ENCODE data around the gene MGAT4B. TPM values are rescaled to one million over a fixed set of nuclear protein-coding genes. Genes with fewer than 3 reads are reported as not detected.

The MGAT4B gene
- total and polyA plus RNA-seq, 3 donors from 2014 or later: 67.9 to 152 (median 149) TPM

DNA sequence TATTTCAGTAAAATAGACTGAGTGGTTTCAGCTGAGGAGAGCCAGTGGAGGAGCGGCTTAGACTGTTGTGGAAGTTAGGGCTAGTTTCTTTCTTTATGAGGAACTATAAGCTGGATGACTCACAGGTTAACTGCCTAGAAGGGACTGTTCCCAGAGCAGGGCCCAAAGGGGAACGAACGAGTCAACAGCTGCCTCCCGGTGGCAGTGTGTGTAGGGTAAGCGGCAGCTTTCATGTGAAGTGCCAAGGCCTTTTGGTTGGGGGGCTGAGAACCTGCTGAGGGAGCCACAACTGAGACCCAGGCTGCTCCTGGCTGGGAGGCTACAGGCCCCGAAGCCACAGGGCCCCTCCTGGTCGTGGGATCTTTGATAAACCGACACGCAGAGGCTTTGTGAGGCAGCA lies 21.0 kb upstream of the MGAT4B start:
- TF ChIP-seq, protein P1, sequence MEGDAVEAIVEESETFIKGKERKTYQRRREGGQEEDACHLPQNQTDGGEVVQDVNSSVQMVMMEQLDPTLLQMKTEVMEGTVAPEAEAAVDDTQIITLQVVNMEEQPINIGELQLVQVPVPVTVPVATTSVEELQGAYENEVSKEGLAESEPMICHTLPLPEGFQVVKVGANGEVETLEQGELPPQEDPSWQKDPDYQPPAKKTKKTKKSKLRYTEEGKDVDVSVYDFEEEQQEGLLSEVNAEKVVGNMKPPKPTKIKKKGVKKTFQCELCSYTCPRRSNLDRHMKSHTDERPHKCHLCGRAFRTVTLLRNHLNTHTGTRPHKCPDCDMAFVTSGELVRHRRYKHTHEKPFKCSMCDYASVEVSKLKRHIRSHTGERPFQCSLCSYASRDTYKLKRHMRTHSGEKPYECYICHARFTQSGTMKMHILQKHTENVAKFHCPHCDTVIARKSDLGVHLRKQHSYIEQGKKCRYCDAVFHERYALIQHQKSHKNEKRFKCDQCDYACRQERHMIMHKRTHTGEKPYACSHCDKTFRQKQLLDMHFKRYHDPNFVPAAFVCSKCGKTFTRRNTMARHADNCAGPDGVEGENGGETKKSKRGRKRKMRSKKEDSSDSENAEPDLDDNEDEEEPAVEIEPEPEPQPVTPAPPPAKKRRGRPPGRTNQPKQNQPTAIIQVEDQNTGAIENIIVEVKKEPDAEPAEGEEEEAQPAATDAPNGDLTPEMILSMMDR (IDR thresholded peaks at IDR 0.05): no peak
- no peak for TF ChIP-seq POLR2A (IDR thresholded peaks at IDR 0.05)
- Histone ChIP-seq H3K4me1 (peaks cover 36% of the 10 kb centered on the region), H3K27ac (no peak overlapping the region), H3K9me3 (no peaks in the 10 kb centered on the region), H3K4me3 (no peak overlapping the region), H3K27me3 (no peaks in the 10 kb centered on the region), H3K36me3 (ENCODE audit: low read depth, missing control alignments) (no peaks in the 10 kb centered on the region)
- no peak for DNase-seq
- intact Hi-C loops (cut with DNase I; ENCODE audit: low total_unique reads): no loop called here
- WGBS, 2 donors: 54 to 59% methylated on average over 9 of the region's 9 CpGs

DNA sequence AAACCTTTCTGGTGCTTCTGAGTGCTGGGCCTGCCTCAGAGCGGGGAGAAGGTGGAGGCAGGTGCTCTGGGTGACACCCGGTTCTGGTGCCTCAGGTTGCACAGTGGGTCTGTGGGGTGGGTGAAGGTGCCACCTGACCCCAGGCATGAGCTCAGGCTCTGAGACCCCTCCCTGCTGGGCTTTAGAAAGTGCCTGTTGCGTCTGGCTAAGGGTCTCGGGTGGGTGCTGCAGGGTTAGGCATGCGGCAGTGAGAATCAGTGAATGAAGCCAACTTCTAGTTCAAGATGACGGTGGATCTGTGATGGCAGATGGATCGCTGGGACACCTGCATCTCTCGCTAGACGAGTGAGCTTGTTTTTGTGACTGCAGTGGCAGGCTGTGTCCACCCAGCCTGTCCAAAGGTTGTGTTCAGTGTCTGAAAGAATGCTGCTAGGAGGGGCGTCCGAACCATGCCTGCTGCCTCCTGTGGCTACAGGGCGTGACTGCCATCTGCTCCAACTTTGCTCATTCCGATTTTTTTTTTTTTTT lies 19.1 kb upstream of the MGAT4B start:
- peaks cover 35% of the 10 kb centered on the region for H3K4me1 ChIP-seq
- DNase-seq: no peak

DNA sequence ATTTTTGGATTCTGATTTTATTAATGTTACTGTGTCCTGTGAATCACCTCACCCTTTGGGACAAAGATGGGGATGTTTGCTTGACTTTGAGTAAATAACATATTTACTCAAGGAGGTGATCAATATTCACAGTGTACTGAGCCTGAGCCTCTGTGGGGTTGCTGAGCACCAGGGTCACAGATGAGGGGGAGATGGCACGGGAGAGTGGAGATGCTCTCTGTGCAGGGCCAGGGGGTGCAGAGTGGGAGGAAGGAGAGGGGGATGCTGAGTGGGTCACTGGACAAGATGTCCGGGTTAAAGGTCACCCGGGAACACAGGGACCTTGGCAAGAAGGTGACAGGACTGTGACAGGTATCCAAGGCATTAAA lies 18.1 kb upstream of the MGAT4B start:
- no peak for DNase-seq
- no peak for TF ChIP-seq POLR2A (IDR thresholded peaks at IDR 0.05)
- TF ChIP-seq, protein P1 (IDR thresholded peaks at IDR 0.05): no peak
- no peaks in the 10 kb centered on the region for H3K27me3 ChIP-seq
- H3K4me3 ChIP-seq: no peak overlapping the region
- no peaks in the 10 kb centered on the region for H3K36me3 ChIP-seq (ENCODE audit: low read depth, missing control alignments)
- intact Hi-C loops (cut with DNase I; ENCODE audit: low total_unique reads): no loop called here
- H3K9me3 ChIP-seq: no peaks in the 10 kb centered on the region
- 70 to 88% methylated on average over 3 of the region's 3 CpGs for WGBS, 2 donors
- no peak overlapping the region for H3K27ac ChIP-seq
- peaks cover 42% of the 10 kb centered on the region for H3K4me1 ChIP-seq

More for the DNA sequence above, 19.1 kb upstream of the MGAT4B start:
- intact Hi-C loops (cut with DNase I; ENCODE audit: low total_unique reads): no loop called here
- Histone ChIP-seq H3K27me3 (no peaks in the 10 kb centered on the region), H3K27ac (no peak overlapping the region), H3K4me3 (no peak overlapping the region), H3K36me3 (ENCODE audit: low read depth, missing control alignments) (no peaks in the 10 kb centered on the region), H3K9me3 (no peaks in the 10 kb centered on the region)
- TF ChIP-seq, protein P1 (IDR thresholded peaks at IDR 0.05): no peak
- TF ChIP-seq POLR2A (IDR thresholded peaks at IDR 0.05): no peak
- WGBS, 2 donors: 76 to 80% methylated on average over 12 to 13 of the region's 13 CpGs

DNA sequence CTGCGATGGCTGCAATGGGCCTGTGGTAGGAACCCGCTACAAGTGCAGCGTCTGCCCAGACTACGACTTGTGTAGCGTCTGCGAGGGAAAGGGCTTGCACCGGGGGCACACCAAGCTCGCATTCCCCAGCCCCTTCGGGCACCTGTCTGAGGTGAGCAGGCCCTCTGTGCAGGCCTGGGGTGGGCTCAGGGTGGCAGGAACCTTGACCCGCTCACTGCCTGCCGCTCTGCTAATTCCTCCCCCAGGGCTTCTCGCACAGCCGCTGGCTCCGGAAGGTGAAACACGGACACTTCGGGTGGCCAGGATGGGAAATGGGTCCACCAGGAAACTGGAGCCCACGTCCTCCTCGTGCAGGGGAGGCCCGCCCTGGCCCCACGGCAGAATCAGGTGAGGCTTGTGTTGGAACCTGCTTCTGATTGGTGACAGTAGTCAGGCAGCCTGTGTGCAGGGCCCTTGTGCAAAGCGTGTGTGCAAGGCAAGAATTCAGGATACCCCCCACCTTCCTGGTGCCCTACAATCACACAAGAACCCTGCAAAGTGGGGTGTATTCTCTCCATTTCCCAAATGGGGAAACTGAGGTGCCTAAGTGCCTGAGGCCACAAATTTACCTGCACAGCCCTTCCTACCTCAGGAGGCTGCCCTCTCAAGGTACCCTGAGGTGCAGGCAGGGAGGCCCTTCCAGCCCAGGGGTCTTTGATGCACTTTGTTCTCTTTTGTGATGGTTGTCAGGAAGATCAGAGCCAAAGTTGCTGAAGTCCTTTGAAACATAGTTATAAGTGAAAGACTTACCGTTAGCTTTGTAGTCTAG lies 17.5 kb upstream of the MGAT4B start:
- Histone ChIP-seq H3K9me3 (no peaks in the 10 kb centered on the region), H3K4me3 (no peak overlapping the region), H3K27me3 (no peaks in the 10 kb centered on the region), H3K36me3 (ENCODE audit: low read depth, missing control alignments) (no peaks in the 10 kb centered on the region), H3K4me1 (peaks cover 48% of the 10 kb centered on the region), H3K27ac (no peak overlapping the region)
- TF ChIP-seq, protein P1 (IDR thresholded peaks at IDR 0.05): no peak
- TF ChIP-seq POLR2A (IDR thresholded peaks at IDR 0.05): no peak
- 83 to 92% methylated on average over 11 to 22 of the region's 22 CpGs for WGBS, 2 donors
- DNase-seq: no peak
- intact Hi-C loops (cut with DNase I; ENCODE audit: low total_unique reads): no loop called here
